Fibroblast of lung (primary cell): Measurements from ENCODE around the gene TES. TPM values are rescaled to one million over a fixed set of nuclear protein-coding genes. Genes with fewer than 3 reads are reported as not detected.

ENCODE experiments used
- DNase-seq, 2 donors: peaks; one replicate each; pipeline versions ENCODE4 v3.0.0 to v3.0.0-alpha.2; 2010; ENCODE audit warnings: low read depth in 2 of 2
- H2AFZ ChIP-seq: 2 replicates; pipeline ENCODE4 v1.5.1; 2012; ENCODE audit warnings: low read length, control low read depth, inconsistent platforms
- H3K27ac ChIP-seq: 2 replicates; pipeline ENCODE4 v1.5.1; 2011; ENCODE audit warnings: low read length, control low read depth; ENCODE audit not compliant: insufficient read depth
- H3K27me3 ChIP-seq: 2 replicates; pipeline ENCODE4 v1.5.1; 2011; ENCODE audit warnings: mild to moderate bottlenecking, low read length; ENCODE audit not compliant: control insufficient read depth, insufficient read depth
- H3K36me3 ChIP-seq: 2 replicates; pipeline ENCODE4 v1.5.1; 2011; ENCODE audit warnings: low read length; ENCODE audit not compliant: control insufficient read depth, insufficient read depth
- H3K4me1 ChIP-seq: 2 replicates; pipeline ENCODE4 v1.5.1; 2011; ENCODE audit warnings: low read length; ENCODE audit not compliant: control insufficient read depth, insufficient read depth; ENCODE audit errors: extremely low read depth
- H3K4me2 ChIP-seq: 2 replicates; pipeline ENCODE4 v1.5.1; 2011; ENCODE audit warnings: low read length, control low read depth; ENCODE audit not compliant: insufficient read depth; ENCODE audit errors: extremely low read depth
- H3K4me3 ChIP-seq, 4 experiments: fragments of 200-600 bp in 1 of 4; sonication (generic) in 1 of 4; replicated peaks in 1 of 4; 2 replicates each; pipeline ENCODE4 v1.5.1; 2011 to 2016; ENCODE audit warnings: low read length in 4 of 4, low read depth in 3 of 4, mild to moderate bottlenecking in 3 of 4, control low read depth in 2 of 4, inconsistent platforms in 1 of 4, mixed read lengths in 1 of 4; ENCODE audit not compliant: insufficient read depth in 1 of 4; ENCODE audit errors: control extremely low read depth in 1 of 4
- H3K79me2 ChIP-seq: 2 replicates; pipeline ENCODE4 v1.5.1; 2012; ENCODE audit warnings: mild to moderate bottlenecking, low read length, inconsistent platforms; ENCODE audit not compliant: control insufficient read depth, insufficient read depth
- H3K9ac ChIP-seq: 2 replicates; pipeline ENCODE4 v1.5.1; 2011; ENCODE audit warnings: mild to moderate bottlenecking, low read length, control low read depth; ENCODE audit not compliant: insufficient read depth
- H3K9me3 ChIP-seq: 2 replicates; pipeline ENCODE4 v1.5.1; 2012; ENCODE audit warnings: low read depth, low read length; ENCODE audit not compliant: control insufficient read depth, insufficient read depth
- H4K20me1 ChIP-seq: 2 replicates; pipeline ENCODE4 v1.5.1; 2011; ENCODE audit warnings: low read length; ENCODE audit not compliant: control insufficient read depth, insufficient read depth; ENCODE audit errors: extremely low read depth
- CTCF ChIP-seq, 2 donors: IDR thresholded peaks in 1 of 2; conservative IDR thresholded peaks in 1 of 2; 1 replicate in 1 of 2; 2 replicates in 1 of 2; pipeline ENCODE4 v1.5.1; 2011 to 2012; ENCODE audit warnings: low read length in 2 of 2, control low read depth in 1 of 2, inconsistent platforms in 1 of 2, low read depth in 1 of 2, mild to moderate bottlenecking in 1 of 2
- EZH2 ChIP-seq: IDR thresholded peaks from 2 replicates; pipeline ENCODE4 v1.5.1; 2012; ENCODE audit warnings: low read length, control low read depth, mild to moderate bottlenecking; ENCODE audit errors: missing control alignments
- polyA plus RNA-seq, 2 donors: library from polyadenylated mRNA; depleted of rRNA in 1 of 2; stranded (reverse) in 1 of 2; unstranded in 1 of 2; fragments of >200 nt; gene quantifications; 2 replicates each; pipeline ENCODE4 v1.2.1, GENCODE V29; 2011 to 2012; ENCODE audit warnings: missing spikeins in 1 of 2
- total RNA-seq: library from RNA; depleted of rRNA; stranded (reverse); fragments of >200 nt; gene quantifications from 2 replicates; pipeline ENCODE4 v1.2.1, GENCODE V29; 2014

TES gene
- total and polyA plus RNA-seq, 2 donors (not counting 1 experiment from before 2014, with no cell fraction given), result 17.7 to 64.1 TPM

- Histone ChIP-seq H2AFZ (no peak overlapping the region), H3K27me3 (no peaks in the 10 kb centered on the region), H3K36me3 (no peaks in the 10 kb centered on the region), H3K9me3 (no peaks in the 10 kb centered on the region), H3K4me2 (no peak overlapping the region), H4K20me1 (no peaks in the 10 kb centered on the region), H3K79me2 (no peaks in the 10 kb centered on the region), H3K4me1 (peaks cover 29% of the 10 kb centered on the region), H3K9ac (no peak overlapping the region), H3K4me3 (no peak overlapping the region), H3K27ac (no peak overlapping the region)
- peak in 1 of 2 donors; percentile 25 for DNase-seq
- TF ChIP-seq CTCF (conservative IDR thresholded peaks at IDR 0.05 in 1 of 2, IDR thresholded peaks at IDR 0.05 in 1 of 2; ENCODE audit: low read depth in 1 of 2, low read length in 2 of 2), result no peak
- no peak for TF ChIP-seq EZH2
Measured at GRCh38 chr7:116269466-116269865, 59.1 kb downstream of the TES start.

DNA sequence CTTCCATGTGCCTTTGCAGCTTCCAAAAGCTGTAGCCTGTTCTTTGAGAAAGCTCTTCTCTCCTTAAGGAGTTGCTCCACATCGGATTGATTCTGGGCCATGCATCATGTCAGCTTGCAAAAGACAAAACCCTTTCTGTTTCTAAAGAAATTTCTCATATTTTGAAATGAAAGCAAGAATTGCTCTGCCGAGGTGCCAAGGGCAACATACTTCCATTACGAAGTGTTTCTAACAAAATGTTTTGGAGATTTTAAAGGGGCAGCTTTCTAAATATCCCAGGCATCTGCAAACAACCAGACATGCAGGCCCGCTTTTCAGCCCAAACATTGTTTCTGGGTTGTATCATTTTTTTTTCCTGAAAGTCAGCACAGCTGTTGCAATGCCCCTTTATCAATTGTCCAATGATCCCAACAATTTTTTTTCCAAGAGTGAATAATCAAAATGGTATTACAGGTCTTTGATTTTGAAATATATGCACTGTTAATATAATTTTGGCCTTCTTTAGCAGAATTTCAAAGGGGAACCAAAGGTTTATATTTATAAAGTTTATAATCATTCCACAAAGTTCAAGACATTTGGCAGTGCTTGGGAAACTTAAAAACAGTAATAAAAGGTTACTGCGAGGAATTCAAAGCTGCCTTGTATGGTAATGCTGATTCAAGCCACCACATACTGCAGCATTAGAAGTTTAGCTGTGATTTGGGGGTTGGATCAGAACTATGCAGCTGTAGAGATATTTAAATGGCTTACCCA lies 61.0 kb downstream of the TES start:
- no peak overlapping the region for H3K9ac ChIP-seq
- peak; percentile 80 to 94 for DNase-seq
- no peaks in the 10 kb centered on the region for H3K79me2 ChIP-seq
- H3K4me1 ChIP-seq, result peaks cover 23% of the 10 kb centered on the region
- H3K9me3 ChIP-seq, result no peaks in the 10 kb centered on the region
- TF ChIP-seq CTCF (conservative IDR thresholded peaks at IDR 0.05 in 1 of 2, IDR thresholded peaks at IDR 0.05 in 1 of 2; ENCODE audit: low read depth in 1 of 2, low read length in 2 of 2) (no peak), EZH2 (no peak)
- peak overlapping the region; percentile 79 for H3K27ac ChIP-seq
- H4K20me1 ChIP-seq, result no peaks in the 10 kb centered on the region
- no peaks in the 10 kb centered on the region for H3K27me3 ChIP-seq
- H3K4me2 ChIP-seq, result peak overlapping the region; percentile 64
- H3K4me3 ChIP-seq, result peak overlapping the region in 3 of 4 experiments; percentile 7 to 35 (median 33)
- no peak overlapping the region for H2AFZ ChIP-seq
- H3K36me3 ChIP-seq, result no peaks in the 10 kb centered on the region

DNA sequence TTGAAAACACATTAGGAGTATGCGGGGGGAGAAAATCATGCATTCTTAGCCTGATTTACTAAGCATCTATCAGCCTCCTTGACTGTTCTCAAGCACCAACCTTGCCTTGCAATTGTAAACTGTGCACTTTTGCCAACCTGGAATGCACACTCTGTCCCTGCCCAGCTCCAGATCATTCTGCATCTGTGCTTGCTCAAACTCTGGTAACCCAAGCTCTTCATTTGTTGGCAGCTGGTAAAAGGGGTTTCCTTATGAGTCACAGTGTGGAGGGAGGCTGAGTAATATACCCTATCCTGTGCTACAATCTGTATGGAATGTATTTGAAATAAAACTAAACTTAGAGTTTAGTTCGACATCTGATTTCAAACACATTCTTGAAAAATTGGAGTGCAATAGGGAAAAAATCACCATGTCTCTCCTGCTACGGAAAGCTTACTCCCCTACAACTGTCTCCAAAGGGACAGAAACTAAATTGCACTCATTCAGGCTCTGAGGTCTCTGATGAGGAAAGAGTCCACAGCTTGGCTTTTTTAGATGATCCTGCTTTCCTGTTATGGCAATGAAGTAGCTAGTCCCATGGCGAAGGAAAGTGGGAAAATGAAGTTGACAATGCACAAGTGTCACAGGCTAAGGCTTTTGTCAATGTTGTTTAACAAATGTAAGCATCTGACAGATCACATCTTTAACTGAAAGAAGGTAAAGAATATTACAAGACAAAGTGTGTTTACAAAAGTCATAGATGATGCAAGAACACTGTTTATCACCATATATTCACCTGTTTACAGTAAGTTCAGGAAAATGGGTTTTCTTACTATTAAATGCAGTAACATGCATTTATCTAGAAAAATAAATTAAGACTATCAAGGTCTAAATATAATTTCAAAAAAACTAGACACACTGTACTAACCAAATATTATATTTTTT lies 61.9 kb downstream of the TES start:
- H3K27ac ChIP-seq, result peak overlapping the region; percentile 79
- peak overlapping the region; percentile 36 for H3K4me2 ChIP-seq
- no peaks in the 10 kb centered on the region for H3K27me3 ChIP-seq
- H3K9me3 ChIP-seq, result no peaks in the 10 kb centered on the region
- no peak overlapping the region for H3K9ac ChIP-seq
- H4K20me1 ChIP-seq, result no peaks in the 10 kb centered on the region
- H3K79me2 ChIP-seq, result no peaks in the 10 kb centered on the region
- H3K4me1 ChIP-seq, result peaks cover 23% of the 10 kb centered on the region
- no peak for TF ChIP-seq EZH2
- TF ChIP-seq CTCF (conservative IDR thresholded peaks at IDR 0.05 in 1 of 2, IDR thresholded peaks at IDR 0.05 in 1 of 2; ENCODE audit: low read depth in 1 of 2, low read length in 2 of 2), result no peak
- peak overlapping the region in 2 of 4 experiments; percentile 27 to 33 for H3K4me3 ChIP-seq
- H2AFZ ChIP-seq, result no peak overlapping the region
- H3K36me3 ChIP-seq, result no peaks in the 10 kb centered on the region
- DNase-seq, result peak; percentile 98
